Stimulated activated CD4-positive, alpha-beta T cell treated with anti-CD3 and anti-CD28 coated beads, Interleukin-1b, Interleukin-23, amount 100 ng/mL, for 24 hours (primary cell): ENCODE measurements around the gene HDAC9.

ENCODE experiments used
- DNase-seq, 4 experiments: peaks; one replicate each; pipeline ENCODE4 v3.0.0-alpha.2; 2020; ENCODE audit warnings: low read depth in 4 of 4, low spot score in 1 of 4

The HDAC9 gene

GRCh38 chr7:18553605-18554003 is 58.1 kb downstream of the HDAC9 start:
- DNase-seq, result no peak

DNA sequence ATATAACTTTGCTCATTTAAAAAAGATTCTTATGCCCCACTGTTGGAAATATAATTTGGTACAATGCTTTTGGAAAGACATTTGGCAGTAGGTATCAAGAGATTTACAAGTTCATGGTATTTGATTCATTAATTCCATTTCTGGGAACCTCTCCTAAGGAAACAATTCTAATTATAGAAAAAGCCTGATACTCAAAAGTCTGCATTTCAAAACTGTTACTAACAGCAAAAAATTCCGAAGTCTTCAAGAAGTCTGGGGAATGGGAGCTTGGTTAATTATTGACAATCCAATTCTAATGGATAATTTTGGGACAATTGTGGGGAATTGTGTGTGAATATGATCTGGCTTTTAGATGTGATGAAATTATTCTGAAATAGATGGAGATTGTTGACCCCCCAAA is 59.6 kb downstream of the HDAC9 start:
- DNase-seq, result no peak

GRCh38 chr7:18555968-18556367 is 60.4 kb downstream of the HDAC9 start:
- DNase-seq, result no peak

DNA sequence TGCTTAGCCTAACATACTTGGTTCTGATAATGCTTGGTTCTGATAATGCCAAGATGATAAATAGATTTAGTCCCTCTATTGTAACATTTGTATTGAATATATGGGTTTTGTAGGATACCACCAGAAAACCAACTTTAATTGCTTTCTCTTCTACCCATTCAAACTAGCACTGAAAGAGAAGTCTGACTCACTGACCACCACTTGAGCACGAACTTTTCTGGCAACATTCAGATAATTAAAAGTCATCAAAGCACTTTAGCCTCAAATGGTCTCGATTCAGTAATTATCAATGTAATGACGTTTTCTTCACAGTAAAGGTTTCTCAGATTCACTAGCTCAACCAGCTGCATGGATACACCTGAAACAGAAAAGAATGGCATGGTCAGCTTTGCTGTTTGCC is 63.0 kb downstream of the HDAC9 start:
- no peak for DNase-seq

DNA sequence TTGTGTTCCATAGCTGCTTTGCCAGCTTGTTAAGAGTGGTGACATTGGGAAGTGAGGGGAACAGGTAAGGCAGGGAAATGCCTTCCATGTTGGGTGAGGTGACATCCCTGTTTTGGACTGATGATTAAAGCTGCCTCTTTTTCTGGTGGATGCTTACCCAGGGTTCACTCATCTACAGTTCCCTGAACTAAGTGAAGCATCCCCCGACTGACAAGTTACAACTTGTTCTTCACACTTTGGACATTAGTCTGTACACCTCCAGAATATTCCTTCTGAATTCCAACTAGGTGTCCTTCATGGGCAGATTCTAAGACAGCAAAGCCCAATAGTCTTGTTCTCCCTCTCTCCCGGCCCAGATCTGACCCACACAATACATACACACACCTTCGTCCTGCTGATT is 63.4 kb downstream of the HDAC9 start:
- DNase-seq, result no peak

GRCh38 chr7:18559756-18560155 is 64.2 kb downstream of the HDAC9 start:
- no peak for DNase-seq

DNA sequence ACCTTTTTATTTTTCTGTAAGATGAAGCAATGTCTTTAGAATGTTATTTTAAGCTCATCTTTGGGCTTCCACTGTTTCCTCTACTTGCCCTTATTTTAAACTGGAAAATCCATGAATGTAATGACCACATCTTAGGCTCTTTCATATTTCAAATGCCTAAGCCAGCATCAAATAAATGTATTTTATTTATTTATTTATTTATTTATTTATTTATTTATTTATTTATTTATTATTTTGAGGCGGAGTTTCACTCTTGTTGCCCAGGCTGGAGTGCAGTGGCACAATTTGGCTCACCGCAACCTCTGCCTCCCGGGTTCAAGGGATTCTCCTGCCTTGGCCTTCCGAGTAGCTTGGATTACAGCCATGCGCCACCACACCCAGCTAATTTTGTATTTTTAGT is 69.2 kb downstream of the HDAC9 start:
- DNase-seq, result no peak

DNA sequence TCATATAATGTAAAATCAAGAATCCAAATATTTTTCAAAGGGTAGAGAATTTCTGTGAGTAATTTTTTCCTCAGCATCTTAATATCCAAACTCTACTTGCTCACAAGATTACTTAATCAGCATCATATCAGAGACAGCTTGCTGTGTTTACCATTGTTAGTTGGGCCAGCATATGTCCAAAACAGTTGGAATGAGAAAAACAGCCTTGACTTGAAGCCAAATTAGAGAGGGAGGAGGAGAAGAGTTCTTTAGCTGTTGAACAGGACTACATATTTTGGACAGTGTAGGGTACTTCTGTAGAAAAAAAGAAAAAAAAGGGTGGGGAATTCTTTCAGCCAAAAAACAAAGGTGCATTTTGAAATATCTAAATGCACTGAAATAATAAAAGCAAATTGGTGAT is 69.8 kb downstream of the HDAC9 start:
- no peak for DNase-seq

- DNase-seq, result no peak
Measured at GRCh38 chr7:18566205-18566604, 70.7 kb downstream of the HDAC9 start.

DNA sequence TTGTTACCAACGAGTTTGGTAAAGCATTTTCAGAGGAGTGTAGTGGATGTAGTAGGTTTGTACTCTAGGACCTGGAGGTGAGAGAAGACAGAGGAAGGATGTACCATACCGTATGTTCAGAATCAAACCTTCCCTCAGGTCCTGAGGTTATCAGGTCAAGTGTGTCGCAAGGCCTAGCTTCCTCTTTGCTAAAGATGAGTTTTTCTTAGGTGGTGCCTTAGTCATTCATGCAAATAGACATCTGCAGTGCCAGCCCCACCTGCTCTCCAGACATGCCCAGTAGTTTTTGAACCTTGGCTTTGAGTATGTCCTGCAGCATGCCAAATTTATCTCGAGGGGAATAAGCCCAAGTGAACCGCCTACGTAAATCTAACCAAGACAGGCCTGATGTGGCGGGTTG is 71.3 kb downstream of the HDAC9 start:
- DNase-seq, result no peak

GRCh38 chr7:18570441-18570840 is 74.9 kb downstream of the HDAC9 start:
- DNase-seq, result no peak

GRCh38 chr7:18570890-18571478 is 75.4 kb downstream of the HDAC9 start:
- DNase-seq, result no peak

- DNase-seq, result no peak
Measured at GRCh38 chr7:18572154-18572553, 76.6 kb downstream of the HDAC9 start.

DNA sequence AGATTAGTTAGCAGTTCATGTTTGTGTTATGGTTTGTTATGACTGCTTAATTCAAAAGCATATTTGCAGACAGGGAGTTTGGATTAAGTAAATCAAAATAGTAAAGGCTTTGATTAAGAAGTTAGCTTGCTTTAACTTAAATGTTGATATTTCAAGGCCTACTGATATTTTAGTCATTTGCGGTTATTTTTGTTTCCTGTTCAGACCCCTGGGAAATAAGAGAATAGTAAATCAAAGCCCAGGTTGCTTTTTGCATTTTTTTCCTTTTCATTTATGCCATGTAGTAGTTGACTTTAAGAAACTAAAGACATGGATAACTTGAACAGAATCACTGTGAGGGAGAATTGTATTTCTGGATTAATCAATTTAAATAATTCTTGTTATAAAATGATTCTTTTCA is 77.3 kb downstream of the HDAC9 start:
- no peak for DNase-seq

DNA sequence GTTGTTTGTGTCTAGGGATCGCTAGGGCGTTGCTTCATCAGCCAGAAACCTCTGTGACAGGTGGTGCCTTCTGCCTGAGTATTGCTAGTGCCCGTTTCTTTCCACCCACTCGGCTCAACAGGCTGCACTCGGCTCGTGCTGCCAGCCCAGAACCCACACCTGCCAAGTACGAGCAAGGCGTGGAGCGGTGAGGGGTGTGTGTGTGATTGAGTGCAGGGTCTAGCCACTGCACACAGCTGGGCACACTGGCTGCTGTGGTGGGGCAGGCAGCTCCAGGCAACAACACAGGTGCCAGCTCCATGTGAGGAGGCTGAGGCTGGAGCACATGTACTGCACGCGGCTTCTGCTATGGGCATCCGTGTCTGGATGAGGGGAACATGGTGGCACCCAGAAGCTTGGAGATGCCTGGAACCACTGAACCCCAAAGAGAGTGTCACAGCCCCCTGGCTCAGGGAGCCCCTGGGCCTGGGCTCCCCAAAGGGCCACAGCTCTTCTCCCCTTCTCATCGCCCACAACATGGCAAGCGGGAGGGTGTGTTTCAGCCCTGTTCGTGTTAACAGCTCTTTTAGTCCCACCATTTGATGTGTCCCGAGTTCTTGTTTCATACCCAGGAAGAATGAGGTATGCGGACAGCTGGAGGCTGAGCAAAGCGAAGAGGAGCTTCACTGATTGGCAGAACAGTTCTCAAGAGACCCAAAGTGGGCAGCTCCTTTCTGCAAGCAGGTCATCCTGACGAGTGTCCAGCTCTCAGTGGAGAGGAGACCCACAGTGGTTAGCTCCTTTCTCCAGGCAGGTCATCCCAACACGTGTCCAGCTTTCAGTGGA is 78.1 kb downstream of the HDAC9 start:
- DNase-seq, result no peak

DNA sequence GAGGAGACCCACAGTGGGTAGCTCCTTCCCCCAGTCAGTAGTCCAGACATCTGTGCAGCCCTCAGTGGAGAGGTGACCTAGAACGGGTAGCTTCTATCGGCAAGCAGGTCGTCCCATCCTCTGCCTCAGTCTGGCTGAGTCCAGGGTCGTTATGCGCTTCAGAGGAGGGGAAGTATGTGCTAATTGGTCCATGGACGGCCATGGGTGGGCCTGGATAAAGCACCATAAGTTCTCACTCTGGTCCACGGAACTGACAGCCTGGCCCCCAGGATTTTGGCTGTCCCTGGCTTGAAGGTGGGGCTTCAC is 78.6 kb downstream of the HDAC9 start:
- DNase-seq, result no peak

DNA sequence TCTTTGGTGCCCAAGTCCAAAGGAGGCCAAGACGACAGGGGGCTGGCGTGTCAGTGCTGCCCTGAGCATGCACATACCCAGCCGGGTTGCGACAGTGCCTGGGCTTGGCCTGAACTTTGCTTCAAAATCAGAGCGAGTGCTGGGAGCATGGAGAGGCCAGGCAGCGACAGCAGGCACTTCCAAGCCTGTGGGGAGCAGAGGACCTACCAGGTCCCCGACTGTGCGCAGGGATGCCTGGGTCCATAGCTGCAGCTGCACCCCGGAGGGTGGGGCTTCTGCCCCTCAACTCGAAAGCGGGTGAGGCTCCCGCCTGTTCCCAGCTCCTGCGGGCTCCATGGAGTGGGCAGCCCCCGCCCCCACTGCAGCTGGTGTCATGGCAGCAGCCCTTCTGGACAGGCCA is 79.1 kb downstream of the HDAC9 start:
- DNase-seq, result no peak

DNA sequence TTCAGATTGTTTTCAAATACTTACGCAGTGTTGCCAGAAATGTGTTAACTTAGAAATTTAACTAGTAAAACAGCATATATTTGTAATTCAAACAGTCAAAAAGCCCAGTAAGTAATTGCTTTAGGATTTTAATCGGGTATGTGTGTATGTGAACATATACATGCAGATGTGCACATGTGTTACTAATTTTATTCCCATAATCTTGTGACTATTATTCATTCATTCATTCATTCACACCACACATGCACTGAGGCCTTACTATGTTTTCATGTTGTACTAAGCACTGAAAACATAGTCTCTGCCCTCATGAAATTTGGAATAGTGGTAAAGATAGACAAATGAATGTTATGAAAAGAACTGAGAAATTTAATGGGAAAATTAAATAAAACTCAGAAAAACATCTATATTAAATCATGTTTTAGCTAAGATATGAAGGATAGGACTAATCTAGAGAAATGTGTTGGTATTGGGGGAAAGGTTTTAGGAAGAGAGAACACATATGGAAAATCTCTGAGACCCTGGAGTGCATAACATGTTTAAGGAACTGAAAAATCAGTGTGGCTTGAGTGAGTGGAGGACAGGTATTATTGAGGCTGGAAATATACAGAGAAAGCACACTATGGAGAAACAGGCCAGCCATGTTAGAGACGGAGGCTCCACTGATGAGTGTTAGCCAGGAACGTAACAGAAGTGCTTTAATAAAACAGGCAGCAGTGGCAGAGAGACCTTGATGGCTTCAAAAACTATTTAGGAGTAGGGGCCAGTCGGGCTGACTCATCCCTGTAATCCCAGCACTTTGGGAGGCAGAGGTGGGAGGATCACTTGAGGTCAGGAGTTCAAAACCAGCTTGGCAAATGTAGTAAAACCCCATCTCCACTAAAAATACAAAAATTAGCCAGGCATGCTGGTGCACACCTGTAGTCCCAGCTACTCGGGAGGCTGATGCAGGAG is 80.3 kb downstream of the HDAC9 start:
- no peak for DNase-seq

DNA sequence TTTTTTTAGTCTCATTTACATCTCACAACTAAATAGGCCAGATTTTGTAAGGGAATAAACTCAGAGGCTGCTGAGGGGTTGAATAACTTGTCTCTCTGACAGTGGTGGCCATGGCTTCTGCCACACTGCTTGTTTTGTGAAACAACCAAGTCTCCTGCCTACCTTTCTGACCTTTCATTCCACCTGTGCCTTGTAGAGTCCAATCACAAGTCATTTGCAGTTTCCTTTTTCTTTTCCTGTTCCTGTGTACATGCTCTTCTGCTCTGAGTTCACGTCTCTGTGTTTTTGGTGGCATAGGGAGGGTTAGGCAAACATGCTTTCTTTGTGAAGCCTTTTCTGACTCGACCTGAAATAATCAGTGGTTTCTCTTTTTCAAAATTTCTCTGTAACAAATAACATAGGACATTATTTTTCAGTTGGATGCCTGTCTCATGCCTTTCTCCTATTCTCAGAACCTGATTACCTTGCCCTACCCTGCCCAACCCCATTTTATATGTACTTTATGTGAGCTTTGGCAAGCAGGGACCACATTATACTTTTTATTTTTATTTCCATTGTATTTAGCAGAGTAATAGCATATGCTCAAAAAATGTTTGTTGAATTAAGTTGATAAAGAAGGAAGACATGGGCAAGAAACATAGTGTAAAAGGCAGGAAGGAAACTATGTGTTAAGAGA is 81.7 kb downstream of the HDAC9 start:
- DNase-seq, result no peak

- DNase-seq, result no peak
Measured at GRCh38 chr7:18579698-18580097, 84.1 kb downstream of the HDAC9 start.

DNA sequence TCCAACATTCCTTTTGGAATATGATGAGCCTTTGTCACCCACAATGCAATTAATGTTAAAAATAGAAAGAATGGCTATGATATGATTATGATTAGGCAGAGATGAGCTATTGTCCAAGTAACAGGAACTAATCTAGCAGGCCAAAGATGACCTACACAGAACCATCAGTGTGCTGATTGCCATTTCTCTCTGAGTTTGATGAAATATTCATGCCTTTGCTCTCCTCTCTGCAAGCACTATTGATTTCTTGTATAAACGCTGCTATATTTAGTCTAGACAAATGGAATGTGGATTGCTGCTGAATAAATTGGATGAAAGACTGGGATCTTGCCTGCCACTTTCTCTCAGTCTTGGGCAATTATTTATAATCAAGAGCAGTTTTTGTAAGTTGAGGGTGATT is 85.4 kb downstream of the HDAC9 start:
- no peak for DNase-seq

- DNase-seq, result no peak
Measured at GRCh38 chr7:18583305-18583704, 87.8 kb downstream of the HDAC9 start.
